HepG2 (cell line): ENCODE data around the gene STEAP1B.

Source experiments
- CEBPB ChIP-seq: IDR thresholded peaks from 2 replicates; pipeline ENCODE4 v1.6.1; 2011; ENCODE audit warnings: low read depth, low read length, improper control_type of control experiment, borderline replicate concordance
- DPF2 ChIP-seq: sonication (generic); formaldehyde crosslinking; IDR thresholded peaks from 2 replicates; pipeline ENCODE4 v1.4.0; 2020; ENCODE audit warnings: mild to moderate bottlenecking, low read depth, missing genetic modification reagents, borderline replicate concordance
- GABPA ChIP-seq, 2 experiments: IDR thresholded peaks; 2 replicates each; pipeline ENCODE4 v1.6.1; 2011 to 2016; ENCODE audit warnings: low read depth in 2 of 2, low read length in 1 of 2, missing biosample characterization in 1 of 2, missing genetic modification characterization in 1 of 2
- HCFC1 ChIP-seq: fragments of 150-350 bp; IDR thresholded peaks from 2 replicates; pipeline ENCODE4 v1.6.1; 2014; ENCODE audit warnings: low read depth, low read length
- PITX1 ChIP-seq: sonication (generic); formaldehyde crosslinking; IDR thresholded peaks from 2 replicates; pipeline ENCODE4 v1.5.1; 2020; ENCODE audit warnings: mild to moderate bottlenecking, missing genetic modification reagents
- SUZ12 ChIP-seq: fragments of 150-350 bp; IDR thresholded peaks from 2 replicates; pipeline ENCODE4 v1.6.1; 2014; ENCODE audit warnings: low read depth, low read length
- TBP ChIP-seq: sonication (generic); formaldehyde crosslinking; IDR thresholded peaks from 2 replicates; pipeline ENCODE4 v1.5.0; 2020; ENCODE audit warnings: missing genetic modification reagents
- ZNF10 ChIP-seq: sonication (generic); formaldehyde crosslinking; IDR thresholded peaks from 2 replicates; pipeline ENCODE4 v1.4.0; 2020; ENCODE audit warnings: mild to moderate bottlenecking, low read depth, missing genetic modification reagents, borderline replicate concordance
- TF ChIP-seq, protein P1 (sequence below): IDR thresholded peaks from 2 replicates; pipeline ENCODE4 v1.6.1; 2016; ENCODE audit warnings: low read depth, missing genetic modification reagents, missing compliant biosample characterization
- TF ChIP-seq, protein P2 (sequence below): sonication (generic); formaldehyde crosslinking; IDR thresholded peaks from 2 replicates; pipeline ENCODE4 v1.5.0; 2020; ENCODE audit warnings: mild to moderate bottlenecking, missing genetic modification reagents, moderate library complexity
- TF ChIP-seq, protein P3 (sequence below): sonication (generic); formaldehyde crosslinking; IDR thresholded peaks from 2 replicates; pipeline ENCODE4 v1.4.0; 2020; ENCODE audit warnings: missing genetic modification reagents
- TF ChIP-seq, protein P4 (sequence below): sonication (generic); formaldehyde crosslinking; IDR thresholded peaks from 2 replicates; pipeline ENCODE4 v1.8.1; 2022; ENCODE audit warnings: mild to moderate bottlenecking, missing genetic modification reagents

DNA sequence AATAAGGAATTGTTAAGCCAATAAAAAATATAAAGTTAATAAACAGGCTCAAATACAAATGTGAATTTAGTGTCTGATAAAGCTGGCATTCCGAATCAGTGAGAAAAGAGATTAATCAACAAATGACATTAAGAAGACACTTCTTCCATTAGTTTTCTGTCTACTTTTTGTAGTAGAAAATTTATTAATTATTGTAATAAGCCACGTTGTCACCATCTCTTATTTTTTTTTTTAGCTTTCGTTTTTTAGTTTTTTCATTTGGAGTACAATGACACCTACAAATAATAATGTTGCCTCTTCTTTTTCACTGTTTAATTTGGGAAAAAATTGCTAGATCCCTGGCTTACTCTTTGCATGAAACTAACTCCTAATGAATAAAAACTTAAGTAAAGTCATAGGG, 46.8 kb upstream of the STEAP1B start:
- TF ChIP-seq CEBPB (no peak), GABPA (IDR thresholded peaks at IDR 0.05; ENCODE audit: low read depth, low read length) (no peak), GABPA (CRISPR knock-in tag; IDR thresholded peaks at IDR 0.05; ENCODE audit: low read depth) (no peak), DPF2 (CRISPR knock-in tag) (no peak), ZNF10 (no peak), TBP (no peak), SUZ12 (no peak), HCFC1 (no peak), PITX1 (CRISPR knock-in tag) (no peak)
- TF ChIP-seq, protein P1, sequence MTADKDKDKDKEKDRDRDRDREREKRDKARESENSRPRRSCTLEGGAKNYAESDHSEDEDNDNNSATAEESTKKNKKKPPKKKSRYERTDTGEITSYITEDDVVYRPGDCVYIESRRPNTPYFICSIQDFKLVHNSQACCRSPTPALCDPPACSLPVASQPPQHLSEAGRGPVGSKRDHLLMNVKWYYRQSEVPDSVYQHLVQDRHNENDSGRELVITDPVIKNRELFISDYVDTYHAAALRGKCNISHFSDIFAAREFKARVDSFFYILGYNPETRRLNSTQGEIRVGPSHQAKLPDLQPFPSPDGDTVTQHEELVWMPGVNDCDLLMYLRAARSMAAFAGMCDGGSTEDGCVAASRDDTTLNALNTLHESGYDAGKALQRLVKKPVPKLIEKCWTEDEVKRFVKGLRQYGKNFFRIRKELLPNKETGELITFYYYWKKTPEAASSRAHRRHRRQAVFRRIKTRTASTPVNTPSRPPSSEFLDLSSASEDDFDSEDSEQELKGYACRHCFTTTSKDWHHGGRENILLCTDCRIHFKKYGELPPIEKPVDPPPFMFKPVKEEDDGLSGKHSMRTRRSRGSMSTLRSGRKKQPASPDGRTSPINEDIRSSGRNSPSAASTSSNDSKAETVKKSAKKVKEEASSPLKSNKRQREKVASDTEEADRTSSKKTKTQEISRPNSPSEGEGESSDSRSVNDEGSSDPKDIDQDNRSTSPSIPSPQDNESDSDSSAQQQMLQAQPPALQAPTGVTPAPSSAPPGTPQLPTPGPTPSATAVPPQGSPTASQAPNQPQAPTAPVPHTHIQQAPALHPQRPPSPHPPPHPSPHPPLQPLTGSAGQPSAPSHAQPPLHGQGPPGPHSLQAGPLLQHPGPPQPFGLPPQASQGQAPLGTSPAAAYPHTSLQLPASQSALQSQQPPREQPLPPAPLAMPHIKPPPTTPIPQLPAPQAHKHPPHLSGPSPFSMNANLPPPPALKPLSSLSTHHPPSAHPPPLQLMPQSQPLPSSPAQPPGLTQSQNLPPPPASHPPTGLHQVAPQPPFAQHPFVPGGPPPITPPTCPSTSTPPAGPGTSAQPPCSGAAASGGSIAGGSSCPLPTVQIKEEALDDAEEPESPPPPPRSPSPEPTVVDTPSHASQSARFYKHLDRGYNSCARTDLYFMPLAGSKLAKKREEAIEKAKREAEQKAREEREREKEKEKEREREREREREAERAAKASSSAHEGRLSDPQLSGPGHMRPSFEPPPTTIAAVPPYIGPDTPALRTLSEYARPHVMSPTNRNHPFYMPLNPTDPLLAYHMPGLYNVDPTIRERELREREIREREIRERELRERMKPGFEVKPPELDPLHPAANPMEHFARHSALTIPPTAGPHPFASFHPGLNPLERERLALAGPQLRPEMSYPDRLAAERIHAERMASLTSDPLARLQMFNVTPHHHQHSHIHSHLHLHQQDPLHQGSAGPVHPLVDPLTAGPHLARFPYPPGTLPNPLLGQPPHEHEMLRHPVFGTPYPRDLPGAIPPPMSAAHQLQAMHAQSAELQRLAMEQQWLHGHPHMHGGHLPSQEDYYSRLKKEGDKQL: no peak
- TF ChIP-seq, protein P2, sequence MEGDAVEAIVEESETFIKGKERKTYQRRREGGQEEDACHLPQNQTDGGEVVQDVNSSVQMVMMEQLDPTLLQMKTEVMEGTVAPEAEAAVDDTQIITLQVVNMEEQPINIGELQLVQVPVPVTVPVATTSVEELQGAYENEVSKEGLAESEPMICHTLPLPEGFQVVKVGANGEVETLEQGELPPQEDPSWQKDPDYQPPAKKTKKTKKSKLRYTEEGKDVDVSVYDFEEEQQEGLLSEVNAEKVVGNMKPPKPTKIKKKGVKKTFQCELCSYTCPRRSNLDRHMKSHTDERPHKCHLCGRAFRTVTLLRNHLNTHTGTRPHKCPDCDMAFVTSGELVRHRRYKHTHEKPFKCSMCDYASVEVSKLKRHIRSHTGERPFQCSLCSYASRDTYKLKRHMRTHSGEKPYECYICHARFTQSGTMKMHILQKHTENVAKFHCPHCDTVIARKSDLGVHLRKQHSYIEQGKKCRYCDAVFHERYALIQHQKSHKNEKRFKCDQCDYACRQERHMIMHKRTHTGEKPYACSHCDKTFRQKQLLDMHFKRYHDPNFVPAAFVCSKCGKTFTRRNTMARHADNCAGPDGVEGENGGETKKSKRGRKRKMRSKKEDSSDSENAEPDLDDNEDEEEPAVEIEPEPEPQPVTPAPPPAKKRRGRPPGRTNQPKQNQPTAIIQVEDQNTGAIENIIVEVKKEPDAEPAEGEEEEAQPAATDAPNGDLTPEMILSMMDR: no peak
- TF ChIP-seq, protein P3, sequence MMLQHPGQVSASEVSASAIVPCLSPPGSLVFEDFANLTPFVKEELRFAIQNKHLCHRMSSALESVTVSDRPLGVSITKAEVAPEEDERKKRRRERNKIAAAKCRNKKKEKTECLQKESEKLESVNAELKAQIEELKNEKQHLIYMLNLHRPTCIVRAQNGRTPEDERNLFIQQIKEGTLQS (CRISPR knock-in tag): no peak
- TF ChIP-seq, protein P4, sequence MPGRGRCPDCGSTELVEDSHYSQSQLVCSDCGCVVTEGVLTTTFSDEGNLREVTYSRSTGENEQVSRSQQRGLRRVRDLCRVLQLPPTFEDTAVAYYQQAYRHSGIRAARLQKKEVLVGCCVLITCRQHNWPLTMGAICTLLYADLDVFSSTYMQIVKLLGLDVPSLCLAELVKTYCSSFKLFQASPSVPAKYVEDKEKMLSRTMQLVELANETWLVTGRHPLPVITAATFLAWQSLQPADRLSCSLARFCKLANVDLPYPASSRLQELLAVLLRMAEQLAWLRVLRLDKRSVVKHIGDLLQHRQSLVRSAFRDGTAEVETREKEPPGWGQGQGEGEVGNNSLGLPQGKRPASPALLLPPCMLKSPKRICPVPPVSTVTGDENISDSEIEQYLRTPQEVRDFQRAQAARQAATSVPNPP: no peak
